Measurements from ENCODE around the gene KCP.

Gene KCP

DNA sequence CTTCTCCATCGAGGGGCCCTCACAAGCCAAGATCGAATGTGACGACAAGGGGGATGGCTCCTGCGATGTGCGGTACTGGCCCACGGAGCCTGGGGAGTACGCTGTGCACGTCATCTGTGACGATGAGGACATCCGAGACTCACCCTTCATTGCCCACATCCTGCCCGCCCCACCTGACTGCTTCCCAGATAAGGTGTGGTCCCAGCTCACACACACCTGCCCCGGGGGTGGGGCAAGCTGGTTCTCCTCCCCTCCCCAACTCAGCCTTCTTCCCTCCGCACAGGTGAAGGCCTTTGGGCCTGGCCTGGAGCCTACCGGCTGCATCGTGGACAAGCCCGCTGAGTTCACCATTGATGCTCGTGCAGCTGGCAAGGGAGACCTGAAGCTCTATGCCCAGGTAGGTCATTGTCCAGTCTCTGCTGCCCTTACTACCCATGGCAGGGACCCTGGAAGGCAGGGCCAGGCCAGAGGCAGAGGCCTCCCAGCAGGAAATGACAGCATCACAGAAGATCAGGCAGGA lies 69.3 kb downstream of the KCP start:
- DNase-seq (ENCODE audit: low read depth in 2 of 2): no peak

DNA sequence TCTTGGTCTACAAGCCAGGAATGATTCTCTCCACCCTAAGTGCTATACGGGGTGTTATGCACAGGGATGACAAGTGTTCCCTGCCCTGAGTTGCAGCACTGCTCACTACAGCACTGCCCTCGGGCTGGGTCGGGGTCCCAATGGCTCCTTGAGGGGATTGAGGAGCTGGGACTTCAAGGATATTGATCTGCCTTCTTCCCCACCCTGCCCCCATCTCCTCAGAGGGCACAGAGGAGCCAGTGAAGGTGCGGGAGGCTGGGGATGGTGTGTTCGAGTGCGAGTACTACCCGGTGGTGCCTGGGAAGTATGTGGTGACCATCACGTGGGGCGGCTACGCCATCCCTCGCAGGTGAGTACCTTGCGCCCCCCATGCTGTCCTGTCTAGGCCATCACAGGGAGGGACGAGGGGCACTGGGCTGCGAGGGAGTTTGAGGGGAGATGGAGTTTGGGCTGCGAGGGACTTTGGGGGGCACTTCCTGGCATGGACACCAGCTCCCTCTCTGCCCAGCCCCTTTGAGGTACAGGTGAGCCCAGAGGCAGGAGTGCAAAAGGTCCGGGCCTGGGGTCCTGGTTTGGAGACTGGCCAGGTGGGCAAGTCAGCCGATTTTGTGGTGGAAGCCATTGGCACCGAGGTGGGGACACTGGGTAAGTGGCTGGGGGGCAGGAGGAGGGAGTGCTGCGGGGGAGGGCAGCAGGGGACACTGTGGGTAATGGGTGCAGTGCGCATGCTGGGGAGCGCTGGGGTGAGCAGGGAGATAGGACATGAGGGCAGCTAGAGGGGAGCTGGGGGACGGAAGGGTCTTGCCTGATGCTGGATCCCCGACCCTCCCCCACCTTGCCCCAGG lies 70.0 kb downstream of the KCP start:
- DNase-seq (ENCODE audit: low read depth in 2 of 2): no peak

- DNase-seq (ENCODE audit: low read depth in 2 of 2): no peak
These were observed 70.7 kb downstream of the KCP start for GRCh38 chr7:128839751-128840177.

DNA sequence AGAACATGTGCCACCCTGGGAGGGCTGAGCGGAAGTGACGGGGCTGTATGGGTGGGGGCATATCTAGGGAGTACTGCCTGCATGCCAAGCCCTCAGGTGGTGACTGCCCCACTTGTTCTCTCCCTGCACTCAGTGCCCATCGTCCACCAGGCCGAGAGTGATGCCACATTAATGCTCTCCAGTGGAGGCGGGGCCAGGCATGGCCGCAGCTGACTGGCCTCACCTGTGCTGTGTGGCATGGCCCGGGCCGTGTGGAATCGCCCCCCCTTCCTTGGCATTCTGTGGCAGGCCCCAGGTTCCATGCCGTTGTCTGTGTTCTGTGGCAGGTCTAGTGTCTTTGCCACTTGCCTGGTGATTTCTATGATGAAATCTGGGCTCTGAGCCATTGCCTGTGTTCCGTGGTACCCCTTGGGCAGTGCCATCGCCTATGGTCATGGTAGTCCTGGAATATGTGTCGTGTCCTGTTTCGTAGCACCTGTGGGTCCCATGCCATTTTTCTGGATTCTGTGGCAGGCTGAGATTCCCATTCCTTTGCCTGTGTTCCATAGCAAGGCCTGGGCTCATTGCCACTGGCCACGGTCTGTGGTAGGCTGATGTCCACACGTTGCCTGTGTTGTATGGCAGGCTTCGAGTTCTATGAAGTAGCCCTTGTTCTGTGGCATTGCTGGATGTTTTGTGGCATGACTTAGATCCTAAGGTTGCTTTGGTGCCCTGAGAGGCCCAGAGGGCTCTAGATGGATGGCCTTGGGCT lies 71.4 kb downstream of the KCP start:
- DNase-seq (ENCODE audit: low read depth in 2 of 2): no peak

DNA sequence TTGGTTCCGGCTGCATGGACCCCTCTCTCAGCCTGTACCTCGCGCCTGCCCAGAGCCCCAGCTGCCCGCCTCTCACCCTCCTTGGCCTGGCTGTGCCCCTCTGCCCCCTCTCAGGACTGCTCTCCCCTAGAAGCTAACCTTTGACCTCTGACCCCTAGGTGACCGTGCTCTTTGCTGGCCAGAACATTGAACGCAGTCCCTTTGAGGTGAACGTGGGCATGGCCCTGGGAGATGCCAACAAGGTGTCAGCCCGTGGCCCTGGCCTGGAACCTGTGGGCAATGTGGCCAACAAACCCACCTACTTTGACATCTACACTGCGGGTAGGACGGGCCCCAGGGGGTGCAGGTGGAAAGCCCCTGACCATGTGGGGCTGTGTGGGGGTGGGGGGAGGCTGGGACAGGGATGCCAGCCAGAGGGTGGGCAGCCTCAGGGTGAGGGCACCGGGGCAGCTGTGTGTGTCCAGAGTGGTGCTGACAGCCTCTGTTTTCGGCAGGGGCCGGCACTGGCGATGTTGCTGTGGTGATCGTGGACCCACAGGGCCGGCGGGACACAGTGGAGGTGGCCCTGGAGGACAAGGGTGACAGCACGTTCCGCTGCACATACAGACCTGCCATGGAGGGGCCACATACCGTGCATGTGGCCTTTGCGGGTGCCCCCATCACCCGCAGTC lies 72.3 kb downstream of the KCP start:
- no peak for DNase-seq (ENCODE audit: low read depth in 2 of 2)

DNA sequence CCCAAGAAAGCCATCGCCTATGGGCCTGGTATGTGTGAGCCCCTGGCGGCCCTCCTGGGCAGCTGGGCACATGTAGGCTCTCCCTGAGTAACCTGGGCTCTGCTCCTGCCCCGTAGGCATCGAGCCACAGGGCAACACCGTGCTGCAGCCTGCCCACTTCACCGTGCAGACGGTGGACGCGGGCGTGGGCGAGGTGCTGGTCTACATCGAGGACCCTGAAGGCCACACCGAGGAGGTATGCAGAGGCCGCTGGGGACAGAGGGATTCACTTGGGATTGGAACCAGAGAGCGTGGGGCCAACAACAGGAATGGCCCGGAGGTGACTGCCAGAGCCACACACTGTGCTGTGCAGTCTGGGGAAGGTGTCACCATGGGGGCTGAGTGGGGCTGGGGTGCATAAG lies 73.0 kb downstream of the KCP start:
- DNase-seq (ENCODE audit: low read depth in 2 of 2): no peak

DNA sequence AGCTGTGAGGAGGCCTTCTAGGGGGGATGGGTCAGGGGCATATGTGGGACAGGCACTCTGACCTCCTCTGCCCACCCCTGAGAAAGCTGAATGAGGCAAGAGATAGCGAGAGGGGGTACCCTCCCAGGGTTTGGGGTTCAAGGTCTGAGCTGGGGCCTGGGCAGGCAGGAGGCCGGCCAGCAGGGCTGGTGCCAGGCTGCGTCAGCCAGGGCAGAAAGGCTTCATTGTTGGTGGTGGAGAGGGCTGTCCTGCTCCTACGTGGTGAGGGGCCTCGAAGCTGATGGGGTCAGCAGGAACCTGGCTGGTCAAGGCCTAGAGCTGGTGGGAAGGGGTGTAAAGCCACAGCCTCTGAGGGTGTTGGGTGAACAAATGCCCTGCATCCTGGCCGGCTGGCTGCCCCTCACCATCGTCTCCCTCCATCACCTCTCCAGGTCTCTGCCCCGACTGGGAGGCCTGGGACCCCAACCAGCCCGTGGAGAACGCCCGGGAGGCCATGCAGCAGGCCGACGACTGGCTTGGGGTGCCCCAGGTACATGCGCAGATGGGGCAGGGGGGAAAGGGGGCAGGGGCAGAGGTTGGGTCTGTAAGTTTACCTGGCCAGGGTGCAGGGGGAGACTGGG lies 73.7 kb downstream of the KCP start:
- DNase-seq (ENCODE audit: low read depth in 2 of 2): no peak

DNA sequence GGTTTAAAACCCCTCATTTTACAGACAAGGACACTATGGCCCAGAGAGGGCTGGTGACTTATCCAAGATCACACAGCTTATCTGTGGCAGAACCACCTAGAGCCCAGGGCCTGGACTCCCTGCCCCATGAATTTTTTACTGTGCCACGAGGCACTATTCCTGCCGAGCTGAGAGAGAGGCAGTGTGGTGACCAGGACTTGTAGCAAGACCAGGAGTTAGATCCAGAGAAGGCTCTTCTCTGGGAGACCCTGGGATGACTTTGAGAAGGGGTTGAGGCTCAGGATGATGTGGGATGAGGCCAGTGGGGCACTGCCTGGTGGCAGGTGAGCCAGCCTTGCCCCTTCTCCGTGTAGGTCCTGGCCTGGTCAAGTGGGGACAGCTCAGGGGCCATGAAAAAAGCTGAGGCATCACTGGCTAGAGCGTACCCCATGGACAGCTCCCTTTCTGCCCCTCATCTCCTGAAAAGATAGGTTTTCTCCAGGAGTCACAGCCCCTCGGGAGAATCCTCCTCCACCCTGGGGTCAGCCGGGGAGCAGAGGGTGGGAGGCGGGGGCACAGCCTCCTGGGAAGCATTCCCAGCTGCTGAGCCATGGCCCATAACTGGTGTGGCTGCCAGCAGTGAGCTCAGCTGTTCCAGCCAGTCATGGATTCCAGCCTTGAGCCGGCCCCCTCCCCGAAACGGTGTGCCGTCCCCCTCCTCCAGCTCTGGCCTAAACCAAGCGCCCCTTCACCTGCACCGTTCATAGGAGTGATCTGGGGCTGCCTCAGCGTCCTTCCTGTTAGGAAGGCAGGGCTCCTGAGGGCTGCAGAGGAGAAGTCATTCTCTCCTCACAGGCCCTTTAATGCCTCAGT lies 74.5 kb downstream of the KCP start:
- DNase-seq (ENCODE audit: low read depth in 2 of 2): no peak

DNA sequence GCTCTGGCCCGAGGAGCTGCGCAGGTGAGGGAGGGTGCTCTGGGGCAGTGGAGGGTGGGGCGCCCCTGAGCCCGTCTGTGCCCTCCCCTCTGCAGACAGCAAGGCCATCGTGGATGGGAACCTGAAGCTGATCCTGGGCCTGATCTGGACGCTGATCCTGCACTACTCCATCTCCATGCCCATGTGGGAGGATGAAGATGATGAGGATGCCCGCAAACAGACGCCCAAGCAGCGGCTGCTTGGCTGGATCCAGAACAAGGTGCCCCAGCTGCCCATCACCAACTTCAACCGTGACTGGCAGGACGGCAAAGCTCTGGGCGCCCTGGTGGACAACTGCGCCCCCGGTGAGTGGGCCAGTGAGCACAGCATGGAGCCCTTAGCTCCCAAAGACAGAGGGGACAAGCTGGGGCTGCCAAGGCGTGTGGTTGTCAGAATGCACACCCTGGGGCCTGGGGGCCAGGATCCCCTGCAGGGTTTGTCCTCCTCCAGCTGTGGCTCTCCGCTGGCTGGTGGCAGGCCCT lies 75.2 kb downstream of the KCP start:
- no peak for DNase-seq (ENCODE audit: low read depth in 2 of 2)

DNA sequence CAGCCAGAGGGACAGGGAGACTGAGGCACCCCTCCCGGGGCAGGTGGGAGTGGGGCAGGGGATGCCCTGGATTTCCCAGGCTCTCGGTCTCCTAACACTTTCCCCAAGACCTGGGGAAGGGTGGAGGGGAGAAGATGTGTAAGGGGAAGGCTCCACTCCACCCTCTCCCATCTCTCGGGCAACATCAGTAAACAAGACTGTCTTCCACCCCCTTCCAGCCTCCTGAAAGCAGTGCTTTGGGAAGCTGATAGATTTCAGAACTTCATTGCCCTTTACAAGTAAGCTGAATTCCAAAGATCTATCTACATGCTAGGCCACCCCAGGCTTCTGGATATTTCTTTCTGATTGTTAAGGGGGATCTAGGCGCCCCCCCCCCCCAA lies 76.6 kb downstream of the KCP start:
- no peak for DNase-seq (ENCODE audit: low read depth in 2 of 2)

- no peak for DNase-seq (ENCODE audit: low read depth in 2 of 2)
These were observed 77.2 kb downstream of the KCP start for GRCh38 chr7:128833148-128833945.

GRCh38 chr7:128832880-128833147 lies 77.7 kb downstream of the KCP start:
- DNase-seq (ENCODE audit: low read depth in 2 of 2): no peak

GRCh38 chr7:128831994-128832879 lies 78.3 kb downstream of the KCP start:
- no peak for DNase-seq (ENCODE audit: low read depth in 2 of 2)

DNA sequence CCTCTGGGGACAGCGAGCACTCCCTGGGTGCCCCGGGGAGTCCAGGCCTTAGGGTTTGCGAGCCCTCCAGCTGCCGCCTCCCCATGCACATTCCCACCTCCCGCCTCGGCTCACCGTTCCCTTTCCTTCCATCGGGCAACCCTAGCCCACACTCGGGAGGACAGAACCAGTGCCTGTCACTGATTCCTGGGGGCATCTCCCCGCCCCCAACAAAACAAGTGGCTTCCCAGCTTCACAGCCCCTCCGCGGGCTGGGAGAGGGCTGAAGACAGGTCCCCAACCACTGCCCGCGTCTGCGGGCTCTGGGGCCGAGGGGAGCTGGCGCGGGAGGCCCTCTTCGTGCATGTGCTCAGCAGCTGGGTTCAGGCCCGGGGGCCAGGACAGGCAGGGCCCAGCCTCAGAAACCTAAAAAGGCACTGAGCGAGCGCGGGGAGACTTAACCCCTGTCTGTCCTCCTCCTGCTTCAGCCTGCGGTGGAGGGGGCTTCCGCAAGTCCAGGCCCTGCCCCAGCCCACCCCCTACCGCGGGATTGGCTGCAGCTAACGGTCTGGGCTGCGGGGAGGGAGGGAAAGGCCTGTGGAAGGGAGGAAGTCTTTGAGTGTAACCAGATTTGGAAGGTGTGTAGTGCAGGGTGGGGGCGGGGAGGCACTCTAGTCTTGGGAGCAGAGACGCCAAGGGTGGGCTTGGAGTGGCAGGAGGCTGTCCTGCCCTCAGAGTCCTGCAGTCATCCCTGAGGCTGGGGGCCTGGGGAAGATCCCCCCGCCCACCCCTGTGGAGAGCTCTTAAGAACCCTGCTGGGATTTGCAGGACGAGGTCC lies 79.1 kb downstream of the KCP start:
- no peak for DNase-seq (ENCODE audit: low read depth in 2 of 2)

DNA sequence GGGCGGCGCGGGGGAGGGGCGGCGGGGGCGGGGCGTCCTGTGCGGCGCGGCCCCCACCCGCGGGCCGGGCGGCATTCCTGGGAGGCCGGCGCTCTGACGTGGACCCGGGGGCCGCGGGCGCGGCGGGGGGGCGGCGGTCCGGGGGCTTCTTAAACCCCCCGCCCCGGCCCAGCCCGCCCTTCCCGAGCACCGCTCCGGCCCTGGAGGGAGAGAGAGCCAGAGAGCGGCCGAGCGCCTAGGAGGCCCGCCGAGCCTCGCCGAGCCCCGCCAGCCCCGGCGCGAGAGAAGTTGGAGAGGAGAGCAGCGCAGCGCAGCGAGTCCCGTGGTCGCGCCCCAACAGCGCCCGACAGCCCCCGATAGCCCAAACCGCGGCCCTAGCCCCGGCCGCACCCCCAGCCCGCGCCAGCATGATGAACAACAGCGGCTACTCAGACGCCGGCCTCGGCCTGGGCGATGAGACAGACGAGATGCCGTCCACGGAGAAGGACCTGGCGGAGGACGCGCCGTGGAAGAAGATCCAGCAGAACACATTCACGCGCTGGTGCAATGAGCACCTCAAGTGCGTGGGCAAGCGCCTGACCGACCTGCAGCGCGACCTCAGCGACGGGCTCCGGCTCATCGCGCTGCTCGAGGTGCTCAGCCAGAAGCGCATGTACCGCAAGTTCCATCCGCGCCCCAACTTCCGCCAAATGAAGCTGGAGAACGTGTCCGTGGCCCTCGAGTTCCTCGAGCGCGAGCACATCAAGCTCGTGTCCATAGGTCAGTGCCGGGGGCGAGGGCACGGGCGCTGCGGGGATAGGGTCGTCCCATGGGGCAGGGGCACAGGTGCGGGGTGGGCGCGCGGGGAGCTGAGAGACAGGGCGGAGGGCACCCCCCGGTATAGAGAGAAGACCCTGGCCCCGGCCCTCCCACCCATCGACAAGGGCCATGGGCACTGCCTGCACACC lies 80.0 kb downstream of the KCP start, which contains the start of gene FLNC:
Gene FLNC (plus strand): TSS at position 176 of the 947 bp plus-strand sequence. CDS start 232 bp downstream, at position 408.
- no peak for DNase-seq (ENCODE audit: low read depth in 2 of 2)

DNA sequence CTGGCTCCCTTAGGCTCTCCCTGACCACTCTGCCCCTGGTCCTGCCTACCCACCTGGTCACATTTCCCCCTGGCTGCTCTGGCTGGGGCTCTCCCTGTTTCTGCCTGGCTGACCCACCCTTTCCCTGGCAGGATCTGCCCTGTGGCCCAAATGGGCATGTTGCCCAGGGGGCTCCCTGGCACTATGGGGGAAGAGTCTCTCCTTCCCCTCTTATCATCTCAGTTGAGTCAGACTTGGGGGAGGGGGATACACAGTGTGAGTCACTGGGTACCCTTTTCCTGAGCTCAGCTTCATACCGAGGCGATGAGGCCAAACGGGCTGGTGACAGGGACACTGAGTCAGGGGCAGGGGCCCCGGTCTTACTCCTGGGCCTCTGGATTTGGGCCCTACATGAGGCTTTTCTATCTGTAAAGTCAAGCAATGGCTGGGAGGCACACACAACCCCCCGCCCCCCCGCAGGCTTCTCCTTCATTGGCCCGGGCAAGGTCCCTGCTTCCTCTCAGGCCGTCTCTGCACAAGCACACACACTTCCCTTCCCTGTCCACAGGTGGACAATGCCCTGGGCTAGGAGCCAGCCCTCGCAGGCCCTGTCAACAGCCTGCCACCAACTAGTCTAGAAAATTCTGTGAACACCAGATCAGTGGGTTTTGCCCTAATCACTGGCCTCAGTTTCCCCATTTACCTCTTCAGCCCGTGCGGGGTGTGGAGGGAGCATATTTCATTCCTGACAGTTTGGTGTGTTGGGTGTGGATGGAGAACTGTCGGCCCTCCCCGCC lies 80.9 kb downstream of the KCP start:
- DNase-seq (ENCODE audit: low read depth in 2 of 2): no peak
